OCI-M2 (cell line): ENCODE data around the gene RCAN3.
"Not testable (repeated sequence)": the region's sequence is repeated elsewhere in the genome, so short reads cannot be mapped to it uniquely, and the experiment has no call there.

ENCODE experiments used
- DNase-seq: peaks from one replicate; lab custom pipeline; 2025; ENCODE audit not compliant: unreplicated experiment; lab: John Stamatoyannopoulos, UW

Gene RCAN3

DNA sequence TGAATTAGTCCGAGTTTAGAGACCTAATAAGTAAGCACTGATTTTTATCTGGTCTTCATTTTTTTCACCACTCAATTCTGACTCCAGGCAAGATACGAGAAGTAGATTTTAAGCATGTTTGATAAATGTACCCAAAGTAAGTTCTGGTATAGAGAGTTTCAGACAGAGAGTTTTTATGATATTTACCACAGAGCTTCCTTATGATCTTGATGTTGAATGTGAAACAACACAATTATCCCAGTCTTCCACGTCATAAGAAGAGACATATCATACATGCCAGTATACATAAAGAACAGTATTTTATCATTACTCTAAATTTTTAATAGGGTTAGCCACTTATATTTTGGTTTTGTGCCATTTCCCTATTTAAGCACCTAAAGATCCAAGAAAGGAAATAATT is 45.4 kb downstream of the RCAN3 start:
- DNase-seq, result no peak

DNA sequence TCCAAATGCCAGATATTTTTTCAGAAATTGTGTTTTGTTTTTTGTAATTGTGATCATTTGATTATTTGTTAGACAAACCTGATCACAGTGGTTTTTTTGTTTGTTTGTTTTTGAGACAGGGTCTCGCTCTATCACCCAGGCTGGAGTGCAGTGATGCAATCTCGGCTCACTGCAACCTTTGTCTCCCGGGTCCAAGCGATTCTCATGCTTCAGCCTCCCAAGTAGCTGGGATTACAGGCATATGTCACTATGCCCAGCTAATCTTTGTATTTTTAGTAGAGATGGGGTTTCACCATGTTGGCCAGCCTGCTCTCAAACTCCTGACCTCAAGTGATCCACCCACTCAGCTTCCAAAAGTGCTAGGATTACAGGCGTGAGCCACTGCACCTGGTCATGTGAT is 46.6 kb downstream of the RCAN3 start:
- not testable (repeated sequence) for DNase-seq

DNA sequence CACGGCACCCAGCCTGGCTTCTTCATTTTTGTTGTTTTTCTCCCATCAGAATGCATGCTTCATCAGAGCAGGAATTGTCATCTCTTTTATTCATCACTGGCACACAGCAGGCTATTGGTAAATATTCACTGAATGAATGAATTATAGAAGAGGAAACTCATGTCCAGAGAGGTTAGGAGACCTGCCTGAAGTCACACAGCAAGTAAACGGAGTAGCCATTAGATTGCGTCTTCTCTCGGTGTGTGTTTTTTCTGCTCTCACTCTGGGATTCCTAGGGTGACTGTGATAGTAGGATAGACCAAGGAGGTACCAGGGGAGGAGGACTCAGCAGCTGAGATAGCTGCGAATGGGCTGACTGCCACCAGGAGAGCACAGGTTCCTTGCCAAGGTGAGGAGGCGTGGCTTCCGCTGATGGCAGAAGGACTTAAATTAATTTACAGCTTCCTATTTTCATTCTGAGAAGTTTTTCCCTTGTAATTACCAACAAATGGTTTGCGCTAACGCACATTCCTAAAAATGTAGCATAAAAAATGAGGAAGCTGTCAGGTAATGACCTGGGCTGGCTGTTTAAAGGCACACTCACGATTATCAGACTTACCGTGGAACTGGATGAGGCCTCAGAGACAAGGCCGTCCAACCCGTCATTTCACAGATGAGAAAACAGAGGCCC is 48.8 kb downstream of the RCAN3 start:
- DNase-seq, result no peak

DNA sequence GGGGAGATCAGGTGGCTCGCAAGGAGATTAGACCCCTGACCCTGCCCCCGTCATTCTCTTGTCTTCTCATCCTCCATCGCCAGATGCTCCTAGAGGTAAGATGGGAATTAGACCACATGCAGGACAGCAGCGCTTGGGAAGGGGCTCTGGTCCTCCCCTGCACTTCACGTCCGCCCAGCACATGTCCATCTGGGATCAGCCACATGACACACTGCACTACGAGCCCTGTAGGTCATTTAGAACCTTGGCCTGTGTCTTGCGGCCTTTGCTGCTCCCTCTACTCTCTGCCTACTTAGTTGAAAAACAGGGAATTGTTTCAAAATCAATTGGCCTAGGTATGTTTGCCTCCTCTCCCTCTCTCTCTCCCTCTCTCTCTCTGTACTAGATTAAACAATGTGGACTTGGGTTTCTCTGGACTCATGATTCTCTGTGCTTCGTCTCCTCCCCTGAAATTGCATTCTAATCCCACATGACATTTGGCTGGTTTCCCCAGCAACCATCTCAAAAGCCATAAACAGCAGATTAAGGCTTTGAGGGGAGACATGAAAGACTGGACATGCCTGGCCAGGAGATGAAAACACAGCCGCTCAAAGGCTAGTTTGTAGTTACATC is 49.4 kb downstream of the RCAN3 start:
- no peak for DNase-seq

DNA sequence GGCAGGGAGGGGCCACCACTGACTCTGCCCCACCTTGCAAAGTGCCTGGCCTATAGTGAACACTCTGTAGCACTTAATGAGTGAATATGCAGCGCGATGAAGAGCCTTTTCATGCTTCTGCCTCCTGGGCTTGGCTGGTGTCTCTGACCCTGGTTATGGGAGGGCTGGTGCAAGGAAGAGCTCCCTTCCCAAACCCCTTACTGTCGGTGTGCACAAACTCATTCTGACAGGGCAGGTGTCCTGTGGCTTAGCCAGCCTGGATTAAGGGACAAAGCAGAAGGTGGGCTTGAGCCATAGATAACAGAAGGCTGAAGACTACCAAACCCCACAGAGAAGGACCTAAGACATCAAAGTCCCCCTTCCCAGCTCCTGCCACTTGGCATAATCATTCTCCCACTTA is 51.3 kb downstream of the RCAN3 start:
- DNase-seq, result no peak

DNA sequence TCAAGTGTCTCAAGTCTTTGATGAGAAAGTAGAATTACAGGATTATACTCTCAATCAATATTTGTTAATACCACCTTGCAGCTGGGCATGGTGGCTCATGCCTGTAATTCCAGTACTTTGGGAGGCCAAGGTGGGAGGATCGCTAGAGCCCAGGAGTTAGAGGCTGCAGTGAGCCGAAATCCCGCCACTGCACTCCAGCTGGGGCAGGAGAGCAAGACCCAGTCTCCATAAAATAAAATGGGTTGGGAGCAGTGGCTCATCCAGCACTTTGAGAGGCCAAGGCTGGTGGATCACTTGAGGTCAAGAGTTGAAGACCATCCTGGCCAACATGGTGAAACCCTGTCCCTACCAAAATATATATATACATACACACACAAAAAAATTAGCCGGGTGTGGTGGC is 52.1 kb downstream of the RCAN3 start:
- no peak for DNase-seq

DNA sequence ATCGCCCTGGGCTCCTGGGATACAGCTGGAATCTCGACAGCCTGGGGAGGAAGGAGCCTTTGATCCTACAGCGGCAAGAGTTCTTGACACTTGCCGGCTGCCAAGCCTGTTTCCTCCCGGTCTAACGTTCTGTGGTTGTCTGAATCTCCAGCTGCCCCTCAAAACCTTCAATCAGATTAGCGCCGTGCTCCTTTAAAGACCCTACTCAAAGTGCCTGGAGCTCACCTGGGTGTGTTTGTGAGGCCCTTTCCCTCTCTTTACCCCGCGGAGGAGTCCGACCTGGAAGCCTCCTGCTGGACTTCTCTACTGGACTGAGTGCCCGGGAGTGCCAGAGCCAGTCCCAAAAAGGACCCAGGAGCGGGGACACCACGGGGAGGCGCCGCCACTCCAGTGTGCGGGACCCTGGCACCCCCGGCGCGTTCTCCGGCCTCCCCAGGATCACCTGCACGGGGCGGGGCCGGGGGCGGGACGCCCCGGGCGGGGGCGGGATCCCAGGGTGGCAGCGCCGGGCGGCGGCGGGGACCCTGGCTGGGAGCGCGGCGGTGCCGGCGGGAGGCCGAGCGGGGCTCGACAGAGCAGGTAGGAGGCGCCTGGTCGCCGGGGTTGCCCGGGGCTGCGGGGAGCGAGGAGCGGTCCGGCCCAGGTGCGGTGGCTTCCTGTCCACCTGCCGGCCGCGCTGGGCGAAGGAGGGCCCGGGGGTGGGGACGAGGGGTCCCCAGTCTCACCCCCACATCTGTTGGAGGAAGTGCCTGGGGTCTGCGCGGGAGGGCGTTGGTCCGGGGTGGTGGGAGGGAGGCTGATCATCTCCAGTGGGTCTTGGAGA is 53.2 kb downstream of the RCAN3 start, which contains the start of gene NCMAP:
NCMAP (plus strand) TSS at position 497 of the 823 bp plus-strand sequence. CDS start 39,344 bp downstream, outside the sequence.
- DNase-seq, result no peak

DNA sequence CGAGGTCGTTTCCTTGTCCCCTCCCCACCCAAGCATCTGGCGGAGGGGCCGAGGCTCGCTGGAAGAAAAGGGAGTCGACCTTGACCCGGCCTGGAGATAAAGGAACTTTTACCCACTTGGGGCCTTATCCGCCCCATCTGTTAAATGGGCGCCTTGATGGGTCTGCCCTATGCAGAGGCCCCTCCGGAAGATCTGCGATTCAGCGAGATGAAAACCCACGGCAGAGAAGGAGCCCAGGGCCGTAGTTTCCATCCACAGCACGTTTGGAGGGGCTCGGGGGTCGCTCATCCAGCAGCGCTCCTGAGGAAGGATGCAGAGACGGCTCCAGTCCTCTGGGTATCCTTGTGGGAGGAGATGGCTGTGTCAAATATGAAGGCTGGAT is 53.8 kb downstream of the RCAN3 start:
- no peak for DNase-seq

DNA sequence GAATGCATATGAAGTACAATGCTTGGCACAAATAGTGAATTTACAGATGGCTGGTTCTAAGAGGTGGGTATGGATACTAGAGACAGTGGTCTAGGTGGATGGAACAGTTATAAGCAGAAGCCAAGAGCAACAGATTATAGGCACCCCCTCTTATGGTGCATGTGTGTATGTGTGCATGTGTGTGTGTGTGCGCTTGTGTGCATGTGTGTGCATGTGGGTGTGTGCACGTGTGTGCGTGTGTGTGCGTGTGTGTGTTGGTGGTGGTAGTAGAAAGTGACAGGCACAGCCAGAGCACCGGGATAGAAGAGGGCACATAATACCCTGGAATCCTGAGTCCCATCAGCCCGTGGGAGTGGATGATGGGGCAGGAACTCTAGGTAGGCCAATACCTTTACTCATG is 54.6 kb downstream of the RCAN3 start:
- no peak for DNase-seq

DNA sequence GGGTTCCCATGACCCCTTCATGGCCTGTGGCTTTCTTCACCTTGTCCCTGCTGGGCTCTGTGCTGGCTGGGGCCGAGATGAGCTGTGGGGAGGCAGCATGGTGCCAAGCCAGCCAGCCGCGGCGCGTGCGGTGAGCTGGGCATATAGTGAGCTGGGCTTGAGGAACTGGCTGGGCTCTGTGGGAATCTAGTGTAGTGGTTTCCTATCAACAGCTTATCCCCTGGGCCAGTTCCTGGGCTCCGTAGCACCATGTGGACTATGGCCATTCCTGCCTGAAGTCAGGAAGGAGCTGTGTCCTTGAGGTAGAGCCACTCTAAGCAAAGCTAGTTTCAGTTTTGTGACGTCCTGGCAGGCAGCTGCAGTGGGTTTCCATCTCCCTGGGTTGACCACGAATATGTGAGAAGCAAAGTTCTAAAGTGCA is 55.1 kb downstream of the RCAN3 start:
- DNase-seq, result no peak

DNA sequence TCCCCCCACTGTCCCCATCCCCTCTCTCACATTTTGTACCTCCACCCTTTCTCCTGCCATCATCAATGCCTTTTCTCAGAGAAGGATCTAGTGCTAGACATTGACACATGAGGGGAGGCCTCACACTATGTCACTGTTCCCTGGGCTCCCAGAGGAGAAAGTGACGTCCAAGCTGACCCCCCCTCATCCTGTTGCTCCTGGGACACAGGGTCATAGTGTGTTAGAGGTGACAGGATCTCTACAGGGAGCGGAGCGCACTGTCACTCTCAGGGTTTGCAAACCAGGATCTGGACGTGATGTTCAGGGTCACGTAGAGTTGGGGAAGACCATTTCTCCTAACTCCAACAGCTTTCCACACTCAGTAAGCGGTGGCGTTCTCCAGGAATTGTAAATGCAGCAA is 55.8 kb downstream of the RCAN3 start:
- no peak for DNase-seq

DNA sequence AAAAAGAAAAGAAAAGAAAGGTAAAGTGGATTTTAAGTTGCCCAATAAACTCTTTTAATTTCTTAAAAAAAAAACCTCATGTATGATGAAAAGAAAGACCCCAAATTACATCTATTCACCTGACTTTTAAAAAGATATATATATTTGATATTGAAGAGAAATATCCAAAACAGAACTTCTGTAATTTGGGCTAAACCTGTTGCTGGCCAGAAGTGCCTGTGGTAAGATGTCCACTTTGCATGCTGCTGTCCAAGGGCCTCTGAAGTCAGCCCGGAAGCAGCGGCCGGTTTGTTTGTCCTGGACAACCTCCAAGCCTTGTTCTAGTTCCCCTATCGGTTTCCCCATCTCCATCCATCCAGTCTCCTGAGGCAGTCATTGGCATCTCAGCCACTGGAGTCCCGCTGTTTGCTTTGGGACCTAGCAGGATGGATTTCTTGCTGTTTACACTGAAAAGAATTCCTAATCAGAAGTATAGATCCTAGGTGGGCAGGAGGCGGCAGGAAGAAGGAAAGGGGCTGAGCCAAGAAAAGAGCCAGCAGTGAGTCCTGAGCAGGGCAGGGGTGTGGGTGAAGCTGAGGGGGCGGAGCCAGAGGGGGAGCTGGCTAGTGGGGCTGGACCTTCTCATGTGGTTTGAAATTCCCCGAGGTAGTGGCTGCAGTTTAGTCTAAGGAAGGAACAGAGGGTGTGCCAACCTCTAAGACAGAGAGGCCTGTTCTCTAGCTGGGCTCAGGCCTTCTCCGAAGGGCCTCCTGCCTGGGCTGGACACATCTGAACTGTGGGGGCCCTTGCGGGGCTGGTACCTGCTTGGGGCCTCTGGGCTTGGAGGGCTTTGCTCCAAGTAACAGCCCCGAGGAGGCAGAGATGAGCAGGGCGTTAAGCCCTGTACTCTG is 56.5 kb downstream of the RCAN3 start:
- DNase-seq, result no peak

DNA sequence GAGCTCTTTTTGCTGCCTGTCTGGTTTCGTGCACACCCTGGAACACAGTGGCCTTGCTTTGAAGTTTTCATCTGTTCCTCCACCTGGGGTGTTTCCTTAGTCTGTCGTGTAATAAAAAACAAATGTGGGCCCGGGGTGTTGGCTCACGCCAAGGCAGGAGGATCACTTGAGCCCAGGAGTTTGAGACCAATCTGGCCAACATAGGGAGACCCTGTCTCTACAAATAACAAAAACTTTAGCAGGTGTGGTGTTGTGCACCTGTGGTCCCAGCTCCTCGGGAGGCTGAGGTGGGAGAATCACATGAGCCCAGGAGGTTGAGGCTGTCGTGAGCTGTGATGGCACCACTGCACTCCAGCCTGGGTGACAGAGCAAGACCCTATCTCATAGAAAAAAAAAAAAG is 57.7 kb downstream of the RCAN3 start:
- no peak for DNase-seq

DNA sequence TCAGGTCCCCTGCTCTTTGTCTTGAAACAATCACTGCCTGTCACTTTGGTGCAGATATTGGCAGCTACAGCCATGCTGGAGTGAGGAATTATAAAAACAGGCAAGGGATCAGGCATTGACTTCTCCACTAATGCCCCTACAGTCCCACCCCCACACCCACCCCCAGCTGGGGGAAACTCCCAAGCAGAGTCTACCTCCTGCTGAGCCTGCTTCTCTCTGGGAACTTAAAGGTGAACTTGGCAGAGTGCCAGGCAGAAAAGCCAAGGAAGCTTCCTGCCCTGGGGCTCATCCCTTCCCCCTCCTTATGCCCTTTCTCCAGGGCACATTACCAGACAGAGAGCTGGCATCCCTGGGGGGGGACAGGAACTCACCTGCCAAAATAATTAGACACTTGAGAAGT is 60.0 kb downstream of the RCAN3 start:
- DNase-seq, result no peak

DNA sequence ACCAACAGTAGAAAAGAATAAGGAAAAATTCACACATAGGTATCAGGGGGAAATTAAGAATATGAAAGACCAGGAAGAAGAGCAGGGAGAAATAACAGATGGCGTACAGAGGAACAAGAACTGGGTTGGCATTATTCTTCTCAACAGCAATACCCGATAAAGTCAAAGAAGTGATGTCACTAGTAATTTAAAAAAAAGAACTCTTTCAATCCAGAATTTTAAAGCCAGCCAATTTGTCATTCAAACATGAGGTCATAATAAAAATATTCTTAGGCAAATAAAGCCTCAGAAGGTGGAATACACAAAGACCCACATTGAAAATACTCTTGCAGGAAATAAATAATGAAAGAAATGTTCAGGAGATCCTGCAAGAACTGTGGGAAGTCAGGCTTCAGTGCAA is 62.1 kb downstream of the RCAN3 start:
- no peak for DNase-seq

DNA sequence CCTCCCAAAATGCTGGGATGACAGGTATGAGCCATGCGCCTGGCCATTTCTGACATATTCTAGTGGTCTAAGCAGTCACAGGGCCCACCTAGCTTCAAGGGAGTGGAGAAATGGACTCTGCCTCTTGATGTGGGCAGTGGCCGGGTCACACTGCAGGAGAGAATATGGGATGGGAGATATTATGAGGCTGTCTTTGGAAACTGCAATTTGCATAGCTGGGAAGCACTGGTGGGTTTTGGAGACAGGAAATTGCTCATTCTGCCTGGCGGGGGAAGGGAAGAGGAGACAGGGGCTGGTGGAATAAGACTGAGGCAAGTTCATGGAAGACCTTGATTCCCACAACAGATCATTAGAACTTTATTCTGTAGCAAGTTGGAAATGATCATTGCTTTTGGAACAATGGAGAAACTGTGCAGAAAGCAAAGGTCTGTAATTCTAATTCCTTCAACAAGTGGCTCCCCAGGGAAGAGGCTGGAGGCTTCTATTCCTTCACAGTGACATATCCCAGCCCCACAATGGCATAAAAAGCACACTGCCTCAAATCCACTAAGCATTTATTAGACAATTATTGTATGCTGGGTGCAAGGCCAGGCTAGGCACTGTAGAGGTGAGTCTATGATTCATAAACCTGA is 63.7 kb downstream of the RCAN3 start:
- DNase-seq, result no peak

DNA sequence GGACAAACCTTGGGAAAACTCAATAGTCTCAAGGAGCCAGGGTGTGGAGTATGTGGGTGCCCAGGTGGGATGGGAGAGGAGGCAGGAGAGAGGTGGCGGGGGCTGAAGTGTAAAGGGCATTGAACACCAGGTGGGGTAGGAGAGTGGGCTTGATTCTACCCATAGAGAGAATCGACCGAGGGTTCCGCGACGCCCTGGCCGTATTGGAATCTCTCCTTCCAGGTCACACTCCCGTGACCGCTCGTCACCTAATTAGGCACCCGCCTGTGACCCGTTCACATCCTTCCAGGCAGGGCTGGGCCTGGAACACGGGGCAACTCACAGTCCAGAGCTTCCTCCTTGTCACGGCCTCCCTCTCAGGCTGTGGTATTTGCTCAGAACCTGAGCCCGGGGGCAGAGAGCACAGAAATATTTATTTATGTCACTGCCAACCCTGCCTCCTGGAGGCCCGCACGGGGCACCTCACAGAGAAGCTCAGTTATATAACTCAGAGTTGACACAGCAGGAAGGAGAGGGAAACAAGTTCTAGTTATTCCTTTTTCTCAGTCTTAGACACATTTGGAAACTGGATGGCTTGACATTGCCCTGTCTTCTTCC is 65.3 kb downstream of the RCAN3 start:
- no peak for DNase-seq

DNA sequence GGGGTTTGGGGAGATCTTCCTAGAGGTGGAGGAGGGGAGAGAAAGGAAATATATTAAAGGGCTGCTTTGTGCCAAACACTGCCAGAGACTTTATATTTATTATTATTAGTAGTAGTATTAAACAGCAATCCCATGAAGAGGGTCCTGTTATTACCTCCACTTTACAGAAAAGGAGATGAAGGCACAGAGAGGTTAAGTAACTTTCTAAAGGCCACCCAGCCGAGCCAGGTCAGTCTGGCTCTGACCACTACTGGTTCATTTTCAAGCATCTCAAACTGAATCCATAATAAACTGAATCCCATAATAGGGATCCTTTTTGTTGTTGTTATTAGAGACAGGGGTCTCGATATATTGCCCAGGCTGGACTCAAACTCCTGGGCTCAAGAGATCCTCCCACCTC is 65.8 kb downstream of the RCAN3 start:
- no peak for DNase-seq

DNA sequence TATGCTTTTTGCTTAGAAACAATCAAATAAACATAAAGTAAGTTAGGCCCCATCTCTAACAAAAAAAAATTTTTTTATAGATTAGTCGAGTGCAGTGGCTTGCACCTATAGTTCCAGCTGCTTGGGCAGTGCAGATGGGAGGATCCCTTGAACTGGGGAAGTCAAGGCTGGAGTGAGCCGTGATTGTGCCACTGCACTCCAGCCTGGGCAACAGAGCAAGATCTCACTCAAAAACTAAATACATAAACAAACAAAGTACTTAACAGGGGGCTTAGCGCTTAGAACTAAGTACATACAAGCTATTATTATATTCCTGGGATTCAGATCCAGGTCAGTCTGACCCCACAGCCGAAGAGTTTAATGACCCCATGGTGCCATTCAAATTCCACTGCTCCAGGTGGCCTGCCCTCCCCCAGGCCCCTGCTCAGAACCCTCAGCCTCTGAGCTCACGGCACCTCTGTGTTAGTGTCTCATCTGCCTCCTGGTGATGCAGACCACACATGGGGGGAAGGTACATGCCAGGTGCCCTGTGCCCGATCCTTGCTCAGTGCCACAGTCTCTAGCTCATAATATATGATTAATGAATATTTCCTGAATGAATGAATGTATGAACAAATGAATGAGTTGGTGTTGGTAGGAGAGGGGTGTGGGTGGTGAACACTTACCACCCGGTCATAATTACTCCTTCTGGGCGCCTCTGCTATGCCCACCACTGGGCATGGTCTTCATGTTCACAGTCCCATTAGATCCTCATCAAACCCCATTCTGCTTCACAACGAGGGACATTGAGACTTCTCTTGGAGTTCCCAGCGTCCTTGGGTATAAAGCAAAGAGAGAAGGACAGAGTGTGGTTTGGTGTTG is 67.9 kb downstream of the RCAN3 start:
- no peak for DNase-seq
